PC-3 (cell line): Measurements from ENCODE around the gene CNTRL.

Experiments used
- EZH2 ChIP-seq: fragments of 300-600 bp; sonication (generic); IDR thresholded peaks from one replicate; pipeline ENCODE4 v1.6.1; 2017; ENCODE audit warnings: antibody characterized with exemption, mild to moderate bottlenecking, low read length; ENCODE audit not compliant: unreplicated experiment
- EZH2phosphoT487 ChIP-seq: fragments of 300-600 bp; sonication (generic); IDR thresholded peaks from 2 replicates; pipeline ENCODE4 v1.6.1; 2018; ENCODE audit warnings: mild to moderate bottlenecking, antibody characterized with exemption, low read length, borderline replicate concordance
- TF ChIP-seq, protein P1 (sequence below): fragments of 300-600 bp; sonication (generic); conservative IDR thresholded peaks from 2 replicates; pipeline ENCODE4 v1.5.1; 2017; ENCODE audit warnings: antibody characterized with exemption, low read depth, mild to moderate bottlenecking, low read length

DNA sequence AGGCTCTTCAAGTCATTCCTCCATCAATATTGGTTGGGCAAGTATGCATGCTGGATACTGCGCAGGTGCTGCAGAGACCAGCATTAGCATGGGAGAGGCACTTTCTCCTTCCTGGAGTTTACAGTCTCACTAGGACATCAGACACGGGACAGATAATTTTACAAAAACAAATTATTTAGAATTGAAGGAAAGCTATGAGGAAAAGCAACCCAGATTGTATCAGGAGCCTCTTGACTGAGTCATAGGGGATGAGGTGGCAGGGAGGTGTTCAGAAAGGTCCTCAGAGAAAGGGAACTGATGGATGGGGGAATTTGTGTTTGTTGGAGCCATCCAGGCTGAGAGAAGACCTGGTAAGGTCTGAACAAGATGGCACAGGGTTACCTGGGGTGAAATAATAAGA, 151.4 kb downstream of the CNTRL start:
- TF ChIP-seq EZH2 (no peak), EZH2phosphoT487 (no peak)
- TF ChIP-seq, protein P1, sequence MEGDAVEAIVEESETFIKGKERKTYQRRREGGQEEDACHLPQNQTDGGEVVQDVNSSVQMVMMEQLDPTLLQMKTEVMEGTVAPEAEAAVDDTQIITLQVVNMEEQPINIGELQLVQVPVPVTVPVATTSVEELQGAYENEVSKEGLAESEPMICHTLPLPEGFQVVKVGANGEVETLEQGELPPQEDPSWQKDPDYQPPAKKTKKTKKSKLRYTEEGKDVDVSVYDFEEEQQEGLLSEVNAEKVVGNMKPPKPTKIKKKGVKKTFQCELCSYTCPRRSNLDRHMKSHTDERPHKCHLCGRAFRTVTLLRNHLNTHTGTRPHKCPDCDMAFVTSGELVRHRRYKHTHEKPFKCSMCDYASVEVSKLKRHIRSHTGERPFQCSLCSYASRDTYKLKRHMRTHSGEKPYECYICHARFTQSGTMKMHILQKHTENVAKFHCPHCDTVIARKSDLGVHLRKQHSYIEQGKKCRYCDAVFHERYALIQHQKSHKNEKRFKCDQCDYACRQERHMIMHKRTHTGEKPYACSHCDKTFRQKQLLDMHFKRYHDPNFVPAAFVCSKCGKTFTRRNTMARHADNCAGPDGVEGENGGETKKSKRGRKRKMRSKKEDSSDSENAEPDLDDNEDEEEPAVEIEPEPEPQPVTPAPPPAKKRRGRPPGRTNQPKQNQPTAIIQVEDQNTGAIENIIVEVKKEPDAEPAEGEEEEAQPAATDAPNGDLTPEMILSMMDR: no peak
